A673 (cell line): ENCODE data around the gene DDX31. TPM values are rescaled to one million over a fixed set of nuclear protein-coding genes. Genes with fewer than 3 reads are reported as not detected.

Experiments
- BruUV-seq: library from RNA; stranded (reverse); fragments of 400-500 nt; replicated peaks from 2 replicates; lab custom pipeline; 2021; lab: Mats Ljungman, UMichigan
- CTCF ChIA-PET: fragments of 300-600 bp; sonication (Branson Sonifier 250); formaldehyde crosslinking; loops from one replicate; lab custom pipeline; 2022; ENCODE audit warnings: antibody characterized with exemption; lab: Charles Lee
- POLR2A ChIA-PET: fragments of 300-600 bp; sonication (Branson Sonifier 250); formaldehyde crosslinking; loops from one replicate; lab custom pipeline; 2022; ENCODE audit warnings: antibody characterized with exemption; ENCODE audit not compliant: low non-redundant PET; lab: Charles Lee
- DNase-seq: peaks from one replicate; pipeline ENCODE4 v3.0.0-alpha.2; 2015; ENCODE audit warnings: low spot score
- H3K27ac ChIP-seq: fragments of 200-600 bp; sonication (generic); 2 replicates; pipeline ENCODE4 v1.5.1; 2016; ENCODE audit warnings: mixed run types, low read depth, mild to moderate bottlenecking, mixed read lengths, antibody characterized with exemption, low read length; ENCODE audit not compliant: poor library complexity, severe bottlenecking
- H3K27me3 ChIP-seq: fragments of 200-600 bp; sonication (generic); replicated peaks from 2 replicates; pipeline ENCODE4 v1.6.1; 2017; ENCODE audit warnings: mixed run types, low read depth, mild to moderate bottlenecking, mixed read lengths, antibody characterized with exemption, low read length; ENCODE audit not compliant: insufficient read depth, poor library complexity
- H3K36me3 ChIP-seq: fragments of 200-600 bp; sonication (generic); 2 replicates; pipeline ENCODE4 v1.6.1; 2016; ENCODE audit warnings: mixed run types, mild to moderate bottlenecking, mixed read lengths, antibody characterized with exemption, low read length; ENCODE audit not compliant: insufficient read depth, poor library complexity, severe bottlenecking
- H3K4me1 ChIP-seq: fragments of 200-600 bp; sonication (generic); 2 replicates; pipeline ENCODE4 v1.6.1; 2017; ENCODE audit warnings: mixed run types, mild to moderate bottlenecking, mixed read lengths, antibody characterized with exemption, low read length; ENCODE audit not compliant: insufficient read depth, poor library complexity, severe bottlenecking
- H3K4me3 ChIP-seq: fragments of 200-600 bp; sonication (generic); 2 replicates; pipeline ENCODE4 v1.5.1; 2016; ENCODE audit warnings: low read depth, mixed run types, mild to moderate bottlenecking, mixed read lengths, low read length; ENCODE audit not compliant: poor library complexity, severe bottlenecking
- H3K9me3 ChIP-seq: fragments of 200-600 bp; sonication (generic); 2 replicates; pipeline ENCODE4 v1.6.1; 2016; ENCODE audit warnings: mixed run types, low read depth, mild to moderate bottlenecking, mixed read lengths, antibody characterized with exemption, low read length; ENCODE audit not compliant: poor library complexity, severe bottlenecking
- EZH2 ChIP-seq: fragments of 200-600 bp; sonication (generic); IDR thresholded peaks from 2 replicates; pipeline ENCODE4 v1.6.1; 2017; ENCODE audit warnings: borderline replicate concordance, low read depth, mild to moderate bottlenecking, mixed read lengths, antibody characterized with exemption, low read length; ENCODE audit not compliant: poor library complexity, severe bottlenecking
- intact Hi-C: fragments of 100-400 bp; cut with micrococcal nuclease; formaldehyde crosslinking; loops from one replicate; pipeline ENCODE4 v1.10.0; 2022; ENCODE audit not compliant: unreplicated experiment
- total RNA-seq: library from RNA; stranded (reverse); gene quantifications from 2 replicates; pipeline ENCODE4 v1.2.3, GENCODE V29; 2021
- TF ChIP-seq, protein P1 (sequence below): fragments of 300-800, 200-600 bp; sonication (generic); conservative IDR thresholded peaks from 2 replicates; pipeline ENCODE4 v1.5.1; 2017; ENCODE audit warnings: low read depth, mild to moderate bottlenecking, antibody characterized with exemption, low read length, moderate library complexity, mixed read lengths

The DDX31 gene
- total RNA-seq, 1 experiment from 2014 or later: 34.2 TPM

DNA sequence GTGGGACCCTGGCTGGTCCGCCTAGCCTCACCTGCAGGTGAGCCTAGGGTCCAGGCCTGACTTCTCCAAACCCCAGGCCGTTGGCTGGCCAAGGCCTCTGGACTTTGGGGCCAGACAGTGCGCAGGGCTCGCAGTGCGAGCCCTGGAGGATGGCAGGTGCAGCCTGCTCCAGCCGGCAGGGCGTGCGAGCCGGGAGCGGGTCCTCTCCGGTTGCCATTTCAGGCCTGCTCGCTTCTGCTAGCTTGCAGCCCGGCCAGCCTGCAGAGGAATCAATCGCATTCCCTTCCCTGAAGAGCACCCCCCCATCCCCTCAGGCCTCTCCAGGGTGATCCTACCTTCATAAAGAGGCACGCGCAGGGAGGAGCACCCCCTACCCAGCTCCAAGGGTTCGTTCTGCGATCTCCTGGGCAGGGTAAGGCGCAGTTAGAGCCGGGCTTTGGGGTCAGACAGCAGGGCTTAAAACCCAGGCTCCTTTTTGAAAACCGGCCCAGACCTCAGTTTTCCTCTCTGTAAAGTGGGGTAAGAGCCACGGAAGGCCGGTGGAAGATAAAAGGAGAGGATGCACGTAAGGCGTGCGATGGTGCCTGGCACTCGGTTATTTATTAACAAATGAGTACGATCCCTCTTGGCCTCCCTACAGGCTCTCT, 81.2 kb downstream of the DDX31 start:
- peaks cover 88% of the 10 kb centered on the region for H3K27me3 ChIP-seq
- H3K4me1 ChIP-seq: no peaks in the 10 kb centered on the region
- BruUV-seq: no TSS peak
- ChIA-PET POLR2A (no interaction called here), CTCF (no interaction called here)
- DNase-seq: no peak
- no peak overlapping the region for H3K27ac ChIP-seq
- no peaks in the 10 kb centered on the region for H3K9me3 ChIP-seq
- no peaks in the 10 kb centered on the region for H3K36me3 ChIP-seq
- no peak overlapping the region for H3K4me3 ChIP-seq
- intact Hi-C loops: no loop called here
- TF ChIP-seq, protein P1, sequence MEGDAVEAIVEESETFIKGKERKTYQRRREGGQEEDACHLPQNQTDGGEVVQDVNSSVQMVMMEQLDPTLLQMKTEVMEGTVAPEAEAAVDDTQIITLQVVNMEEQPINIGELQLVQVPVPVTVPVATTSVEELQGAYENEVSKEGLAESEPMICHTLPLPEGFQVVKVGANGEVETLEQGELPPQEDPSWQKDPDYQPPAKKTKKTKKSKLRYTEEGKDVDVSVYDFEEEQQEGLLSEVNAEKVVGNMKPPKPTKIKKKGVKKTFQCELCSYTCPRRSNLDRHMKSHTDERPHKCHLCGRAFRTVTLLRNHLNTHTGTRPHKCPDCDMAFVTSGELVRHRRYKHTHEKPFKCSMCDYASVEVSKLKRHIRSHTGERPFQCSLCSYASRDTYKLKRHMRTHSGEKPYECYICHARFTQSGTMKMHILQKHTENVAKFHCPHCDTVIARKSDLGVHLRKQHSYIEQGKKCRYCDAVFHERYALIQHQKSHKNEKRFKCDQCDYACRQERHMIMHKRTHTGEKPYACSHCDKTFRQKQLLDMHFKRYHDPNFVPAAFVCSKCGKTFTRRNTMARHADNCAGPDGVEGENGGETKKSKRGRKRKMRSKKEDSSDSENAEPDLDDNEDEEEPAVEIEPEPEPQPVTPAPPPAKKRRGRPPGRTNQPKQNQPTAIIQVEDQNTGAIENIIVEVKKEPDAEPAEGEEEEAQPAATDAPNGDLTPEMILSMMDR: no peak
- TF ChIP-seq EZH2: no peak

DNA sequence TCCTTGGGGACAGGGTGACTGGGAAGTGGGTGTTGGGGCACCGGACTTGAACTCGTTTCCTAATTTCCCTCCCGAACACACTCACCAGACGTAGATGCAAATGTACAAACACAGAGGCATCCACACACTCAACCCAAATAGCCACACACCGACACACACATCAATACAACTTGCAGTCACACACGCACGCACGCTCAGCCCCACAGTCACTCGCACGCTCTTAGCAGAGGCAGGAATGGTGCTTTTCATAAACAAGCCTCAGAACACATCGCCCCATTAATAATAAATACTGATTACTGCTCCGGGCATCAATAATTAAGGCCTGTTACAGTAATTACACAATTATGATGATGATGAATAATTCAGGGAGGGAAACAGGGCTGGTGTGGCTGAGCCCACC, 81.7 kb downstream of the DDX31 start:
- Histone ChIP-seq H3K4me3 (no peak overlapping the region), H3K4me1 (no peaks in the 10 kb centered on the region), H3K27ac (no peak overlapping the region), H3K36me3 (no peaks in the 10 kb centered on the region), H3K9me3 (no peaks in the 10 kb centered on the region), H3K27me3 (peaks cover 93% of the 10 kb centered on the region)
- POLR2A ChIA-PET: no interaction called here
- peak; percentile 3 for TF ChIP-seq EZH2
- TF ChIP-seq, protein P1: no peak
- DNase-seq: no peak
- CTCF ChIA-PET: no interaction called here
- intact Hi-C loops: no loop called here
- BruUV-seq: no TSS peak

DNA sequence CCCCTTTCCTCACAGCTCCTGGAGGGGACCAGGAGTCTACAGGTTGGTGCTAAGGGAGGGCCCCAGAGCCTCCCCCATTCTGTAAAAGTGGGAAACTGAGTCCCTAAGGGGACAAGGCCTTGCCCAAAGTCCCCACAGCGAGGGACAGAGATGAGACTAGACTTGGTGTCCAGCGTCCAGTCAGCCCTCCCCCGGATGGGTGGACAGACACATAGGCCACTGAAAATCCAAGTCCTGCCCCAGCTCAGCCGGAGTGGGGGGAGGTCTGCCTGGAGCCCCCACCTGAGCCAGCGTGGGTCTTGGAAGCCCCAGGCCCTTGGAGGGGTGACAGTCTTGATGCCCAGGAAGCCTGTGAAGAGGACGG, 82.2 kb downstream of the DDX31 start:
- no peak overlapping the region for H3K27ac ChIP-seq
- no TSS peak for BruUV-seq
- no peak overlapping the region for H3K4me3 ChIP-seq
- H3K9me3 ChIP-seq: no peaks in the 10 kb centered on the region
- no peaks in the 10 kb centered on the region for H3K4me1 ChIP-seq
- TF ChIP-seq, protein P1: no peak
- no peak for TF ChIP-seq EZH2
- H3K36me3 ChIP-seq: no peaks in the 10 kb centered on the region
- DNase-seq: no peak
- ChIA-PET POLR2A (no interaction called here), CTCF (no interaction called here)
- intact Hi-C loops: no loop called here
- peaks cover 98% of the 10 kb centered on the region for H3K27me3 ChIP-seq
